ENCODE data around the gene NCOR1. TPM values are rescaled to one million over a fixed set of nuclear protein-coding genes. Genes with fewer than 3 reads are reported as not detected.
"Not testable (repeated sequence)": the region's sequence is repeated elsewhere in the genome, so short reads cannot be mapped to it uniquely, and the experiment has no call there.

NCOR1 gene
- total RNA-seq, 1 experiment from 2014 or later = 124 TPM

GRCh38 chr17:16214190-16215001, 938 bp downstream of the NCOR1 start:
- CTCF ChIA-PET = interaction anchor here (2.0 kb wide), 1 partner anchor 139 kb away, joined by 4 read pairs; the partner anchor contains the start of gene CENPV
- POLR2A ChIA-PET = interaction anchor here (1.1 to 2.2 kb wide), 2 partner anchors 11 to 167 kb away, joined by 3 to 7 read pairs; partner anchors contain the start of gene UBB
- ATAC-seq = no peak
- Mint-ChIP-seq H3K4me3 (peak overlapping the region; percentile 92), H3K27ac (peak overlapping the region; percentile 62), H3K27me3 (ENCODE audit: low read depth) (no peaks in the 10 kb centered on the region), H3K4me1 (peaks cover 23% of the 10 kb centered on the region), H3K9me3 (no peaks in the 10 kb centered on the region), H3K36me3 (no peaks in the 10 kb centered on the region)
- no peak for TF ChIP-seq FOXK1 (CRISPR knock-in tag; IDR thresholded peaks at IDR 0.05)
- no peak for TF ChIP-seq ELF4 (CRISPR knock-in tag; IDR thresholded peaks at IDR 0.05; ENCODE audit: low read depth)
- no peak for DNase-seq (ENCODE audit: low spot score)

DNA sequence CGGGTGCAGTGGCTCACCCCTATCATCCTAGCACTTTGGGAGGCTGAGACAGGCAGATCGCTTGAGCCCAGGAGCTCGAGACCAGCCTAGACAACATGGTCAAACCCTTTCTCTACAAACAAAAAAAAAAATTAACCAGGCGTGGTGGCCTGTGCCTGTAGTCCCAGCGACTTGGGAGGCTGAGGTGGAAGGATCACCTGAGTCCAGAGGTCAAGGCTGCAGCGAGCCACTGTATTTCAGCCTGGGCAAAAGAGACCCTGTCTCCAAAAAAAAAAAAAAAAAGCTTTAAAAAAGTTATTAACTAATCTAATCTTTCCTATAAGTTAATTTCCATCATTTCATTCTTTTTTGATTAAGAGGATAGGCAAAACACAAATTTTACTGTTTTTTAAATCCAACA, 2.5 kb downstream of the NCOR1 start:
- no peaks in the 10 kb centered on the region for H3K36me3 Mint-ChIP-seq
- H3K4me3 Mint-ChIP-seq = 0 out of 2 replicates have a peak overlapping the region, but pooled peaks have one; percentile 92
- no peaks in the 10 kb centered on the region for H3K27me3 Mint-ChIP-seq (ENCODE audit: low read depth)
- H3K4me1 Mint-ChIP-seq = peaks cover 23% of the 10 kb centered on the region
- CTCF ChIA-PET = interaction anchor here (0.6 kb wide), 1 partner anchor 141 kb away, joined by 4 read pairs; no protein-coding TSS in a partner anchor
- POLR2A ChIA-PET = interaction anchor here (0.6 kb wide), 1 partner anchor 81 kb away, joined by 3 read pairs; no protein-coding TSS in a partner anchor
- no peak for ATAC-seq
- H3K9me3 Mint-ChIP-seq = no peaks in the 10 kb centered on the region
- no peak for DNase-seq (ENCODE audit: low spot score)
- H3K27ac Mint-ChIP-seq = no peak overlapping the region
- TF ChIP-seq HMGA2 (CRISPR knock-in tag; IDR thresholded peaks at IDR 0.05) (no peak), SP1 (CRISPR knock-in tag; conservative IDR thresholded peaks at IDR 0.05) (no peak), JAZF1 (CRISPR knock-in tag; IDR thresholded peaks at IDR 0.05) (no peak), ZNF671 (CRISPR knock-in tag; IDR thresholded peaks at IDR 0.05) (no peak), RORB (CRISPR knock-in tag; IDR thresholded peaks at IDR 0.05) (no peak), NR2C2 (CRISPR knock-in tag; IDR thresholded peaks at IDR 0.05) (no peak), GRHL2 (CRISPR knock-in tag; IDR thresholded peaks at IDR 0.05; ENCODE audit: insufficient replicate concordance, severe bottlenecking) (no peak), ZNF396 (CRISPR knock-in tag; IDR thresholded peaks at IDR 0.05; ENCODE audit: borderline replicate concordance) (no peak), CTCF (IDR thresholded peaks at IDR 0.05) (no peak), TEAD1 (CRISPR knock-in tag; IDR thresholded peaks at IDR 0.05) (no peak), USF2 (CRISPR knock-in tag; IDR thresholded peaks at IDR 0.05) (no peak), ETV6 (CRISPR knock-in tag; IDR thresholded peaks at IDR 0.05) (no peak)
- TF ChIP-seq, protein P1, sequence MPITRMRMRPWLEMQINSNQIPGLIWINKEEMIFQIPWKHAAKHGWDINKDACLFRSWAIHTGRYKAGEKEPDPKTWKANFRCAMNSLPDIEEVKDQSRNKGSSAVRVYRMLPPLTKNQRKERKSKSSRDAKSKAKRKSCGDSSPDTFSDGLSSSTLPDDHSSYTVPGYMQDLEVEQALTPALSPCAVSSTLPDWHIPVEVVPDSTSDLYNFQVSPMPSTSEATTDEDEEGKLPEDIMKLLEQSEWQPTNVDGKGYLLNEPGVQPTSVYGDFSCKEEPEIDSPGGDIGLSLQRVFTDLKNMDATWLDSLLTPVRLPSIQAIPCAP (CRISPR knock-in tag; IDR thresholded peaks at IDR 0.05) = no peak

- no peak for TF ChIP-seq NFE2L1 (CRISPR knock-in tag; IDR thresholded peaks at IDR 0.05)
- H3K9me3 Mint-ChIP-seq = no peaks in the 10 kb centered on the region
- POLR2A ChIA-PET = no interaction called here
- no peaks in the 10 kb centered on the region for H3K36me3 Mint-ChIP-seq
- no peak overlapping the region for H3K27ac Mint-ChIP-seq
- CTCF ChIA-PET = no interaction called here
- H3K4me1 Mint-ChIP-seq = peaks cover 17% of the 10 kb centered on the region
- no peak overlapping the region for H3K4me3 Mint-ChIP-seq
- DNase-seq (ENCODE audit: low spot score) (no peak), ATAC-seq (no peak)
- H3K27me3 Mint-ChIP-seq (ENCODE audit: low read depth) = no peaks in the 10 kb centered on the region
Measured at GRCh38 chr17:16211590-16211989, 3.7 kb downstream of the NCOR1 start.

GRCh38 chr17:16204763-16205162, 10.6 kb downstream of the NCOR1 start:
- H3K36me3 Mint-ChIP-seq; CTCF ChIA-PET; ATAC-seq; H3K27me3 Mint-ChIP-seq (ENCODE audit: low read depth); H3K4me3 Mint-ChIP-seq; DNase-seq (ENCODE audit: low spot score); H3K9me3 Mint-ChIP-seq: not testable (repeated sequence)
- peaks cover 47% of the 10 kb centered on the region for H3K4me1 Mint-ChIP-seq
- H3K27ac Mint-ChIP-seq = peak overlapping the region; percentile 43
- POLR2A ChIA-PET = interaction anchor here (0.7 kb wide), 1 partner anchor 206 kb away, joined by 3 read pairs; no protein-coding TSS in a partner anchor

GRCh38 chr17:16202554-16203500, 12.5 kb downstream of the NCOR1 start:
- DNase-seq (ENCODE audit: low spot score); ATAC-seq; H3K27me3 Mint-ChIP-seq (ENCODE audit: low read depth); H3K4me3 Mint-ChIP-seq; H3K9me3 Mint-ChIP-seq; H3K36me3 Mint-ChIP-seq: not testable (repeated sequence)
- H3K27ac Mint-ChIP-seq = peak overlapping the region; percentile 69
- POLR2A ChIA-PET = interaction anchor here (1.1 kb wide), 1 partner anchor 11 kb away, joined by 3 read pairs; no protein-coding TSS in a partner anchor
- CTCF ChIA-PET = interaction anchor here (1.0 to 1.2 kb wide), 2 partner anchors 84 to 161 kb away, joined by 3 to 5 read pairs; no protein-coding TSS in a partner anchor
- peaks cover 60% of the 10 kb centered on the region for H3K4me1 Mint-ChIP-seq

All from WTC11 (cell line).